ENCODE results near the gene ALG13.

The ALG13 gene

GRCh38 chrX:111680988-111681779 is at the start of gene ALG13:
Gene ALG13, plus strand, starts transcription at chrX:111681170. Its CDS starts 49 bp downstream, at chrX:111681219.
- peak; percentile 94 for DNase-seq

- no peak for DNase-seq
Measured at GRCh38 chrX:111634823-111635729, 45.9 kb upstream of the ALG13 start.

- DNase-seq = no peak
Measured at GRCh38 chrX:111641969-111642368, 39.0 kb upstream of the ALG13 start.

- DNase-seq = peak; percentile 65
Measured at GRCh38 chrX:111645165-111645564, 35.8 kb upstream of the ALG13 start.

GRCh38 chrX:111645607-111646006 is 35.4 kb upstream of the ALG13 start:
- peak; percentile 41 for DNase-seq

- peak; percentile 11 for DNase-seq
Measured at GRCh38 chrX:111646515-111646914, 34.5 kb upstream of the ALG13 start.

- no peak for DNase-seq
Measured at GRCh38 chrX:111648802-111649201, 32.2 kb upstream of the ALG13 start.

GRCh38 chrX:111649638-111650037 is 31.3 kb upstream of the ALG13 start:
- no peak for DNase-seq

GRCh38 chrX:111650845-111651244 is 30.1 kb upstream of the ALG13 start:
- no peak for DNase-seq

GRCh38 chrX:111652719-111653118 is 28.3 kb upstream of the ALG13 start:
- no peak for DNase-seq

GRCh38 chrX:111661241-111661640 is 19.7 kb upstream of the ALG13 start:
- no peak for DNase-seq

GRCh38 chrX:111662292-111662691 is 18.7 kb upstream of the ALG13 start:
- DNase-seq = no peak

- DNase-seq = no peak
Measured at GRCh38 chrX:111671668-111672067, 9.3 kb upstream of the ALG13 start.

GRCh38 chrX:111687305-111687704 is 6.3 kb downstream of the ALG13 start:
- no peak for DNase-seq

GRCh38 chrX:111695297-111695880 is 14.4 kb downstream of the ALG13 start:
- no peak for DNase-seq

- DNase-seq = no peak
Measured at GRCh38 chrX:111719426-111720210, 38.6 kb downstream of the ALG13 start.

- no peak for DNase-seq
Measured at GRCh38 chrX:111728096-111728495, 47.1 kb downstream of the ALG13 start.

- no peak for DNase-seq
Measured at GRCh38 chrX:111731351-111731750, 50.4 kb downstream of the ALG13 start.

- DNase-seq = no peak
Measured at GRCh38 chrX:111736571-111736970, 55.6 kb downstream of the ALG13 start.

GRCh38 chrX:111742018-111742417 is 61.0 kb downstream of the ALG13 start:
- no peak for DNase-seq

GRCh38 chrX:111743316-111743715 is 62.3 kb downstream of the ALG13 start:
- DNase-seq = no peak

GRCh38 chrX:111756486-111756885 is 75.5 kb downstream of the ALG13 start:
- no peak for DNase-seq

GRCh38 chrX:111759686-111760085 is 78.7 kb downstream of the ALG13 start:
- no peak for DNase-seq

Data from activated CD4-positive, alpha-beta T cell treated with anti-CD3 and anti-CD28 coated beads, Interleukin-2, Interleukin-6, amounts not matched to agents 100 ng/mL and 50 ng/mL, durations not matched to agents 16 hours and 8 hours (primary cell).